GM12872 (cell line): Measurements from ENCODE around the gene ENOX1.

Experiments used
- TF ChIP-seq, protein P1 (sequence below): IDR thresholded peaks from 3 replicates; pipeline ENCODE4 v1.5.1; 2011; ENCODE audit warnings: low read depth, mild to moderate bottlenecking, low read length, moderate library complexity; ENCODE audit not compliant: insufficient read depth

ENOX1 gene

GRCh38 chr13:43304449-43304848, 482.3 kb downstream of the ENOX1 start:
- TF ChIP-seq, protein P1, sequence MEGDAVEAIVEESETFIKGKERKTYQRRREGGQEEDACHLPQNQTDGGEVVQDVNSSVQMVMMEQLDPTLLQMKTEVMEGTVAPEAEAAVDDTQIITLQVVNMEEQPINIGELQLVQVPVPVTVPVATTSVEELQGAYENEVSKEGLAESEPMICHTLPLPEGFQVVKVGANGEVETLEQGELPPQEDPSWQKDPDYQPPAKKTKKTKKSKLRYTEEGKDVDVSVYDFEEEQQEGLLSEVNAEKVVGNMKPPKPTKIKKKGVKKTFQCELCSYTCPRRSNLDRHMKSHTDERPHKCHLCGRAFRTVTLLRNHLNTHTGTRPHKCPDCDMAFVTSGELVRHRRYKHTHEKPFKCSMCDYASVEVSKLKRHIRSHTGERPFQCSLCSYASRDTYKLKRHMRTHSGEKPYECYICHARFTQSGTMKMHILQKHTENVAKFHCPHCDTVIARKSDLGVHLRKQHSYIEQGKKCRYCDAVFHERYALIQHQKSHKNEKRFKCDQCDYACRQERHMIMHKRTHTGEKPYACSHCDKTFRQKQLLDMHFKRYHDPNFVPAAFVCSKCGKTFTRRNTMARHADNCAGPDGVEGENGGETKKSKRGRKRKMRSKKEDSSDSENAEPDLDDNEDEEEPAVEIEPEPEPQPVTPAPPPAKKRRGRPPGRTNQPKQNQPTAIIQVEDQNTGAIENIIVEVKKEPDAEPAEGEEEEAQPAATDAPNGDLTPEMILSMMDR: no peak

- TF ChIP-seq, protein P1: peak; percentile 75
Measured at GRCh38 chr13:43303033-43303729, 483.6 kb downstream of the ENOX1 start.

GRCh38 chr13:43301346-43301969, 485.3 kb downstream of the ENOX1 start:
- TF ChIP-seq, protein P1: no peak

- TF ChIP-seq, protein P1: no peak
Measured at GRCh38 chr13:43300865-43301264, 485.9 kb downstream of the ENOX1 start.

- TF ChIP-seq, protein P1: no peak
Measured at GRCh38 chr13:43299374-43299773, 487.4 kb downstream of the ENOX1 start.

DNA sequence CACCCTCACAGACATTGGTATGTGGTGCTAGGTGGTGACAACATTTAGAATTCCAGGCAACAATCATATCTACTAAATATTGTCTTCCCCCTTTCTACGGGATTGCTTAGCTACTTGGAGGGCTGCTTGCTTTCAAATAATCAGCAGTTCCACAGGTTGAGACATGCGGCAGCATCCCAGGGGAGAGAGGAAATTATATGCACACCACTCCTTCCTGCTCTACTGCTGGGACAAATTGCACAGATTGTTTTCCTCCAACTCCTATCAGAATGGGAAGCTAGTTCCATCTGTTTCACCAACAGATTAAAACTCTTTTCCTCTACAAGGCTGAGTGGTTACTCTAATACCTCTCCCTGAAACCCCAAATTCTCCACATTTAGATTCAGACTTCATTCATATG, 488.0 kb downstream of the ENOX1 start:
- TF ChIP-seq, protein P1: no peak

DNA sequence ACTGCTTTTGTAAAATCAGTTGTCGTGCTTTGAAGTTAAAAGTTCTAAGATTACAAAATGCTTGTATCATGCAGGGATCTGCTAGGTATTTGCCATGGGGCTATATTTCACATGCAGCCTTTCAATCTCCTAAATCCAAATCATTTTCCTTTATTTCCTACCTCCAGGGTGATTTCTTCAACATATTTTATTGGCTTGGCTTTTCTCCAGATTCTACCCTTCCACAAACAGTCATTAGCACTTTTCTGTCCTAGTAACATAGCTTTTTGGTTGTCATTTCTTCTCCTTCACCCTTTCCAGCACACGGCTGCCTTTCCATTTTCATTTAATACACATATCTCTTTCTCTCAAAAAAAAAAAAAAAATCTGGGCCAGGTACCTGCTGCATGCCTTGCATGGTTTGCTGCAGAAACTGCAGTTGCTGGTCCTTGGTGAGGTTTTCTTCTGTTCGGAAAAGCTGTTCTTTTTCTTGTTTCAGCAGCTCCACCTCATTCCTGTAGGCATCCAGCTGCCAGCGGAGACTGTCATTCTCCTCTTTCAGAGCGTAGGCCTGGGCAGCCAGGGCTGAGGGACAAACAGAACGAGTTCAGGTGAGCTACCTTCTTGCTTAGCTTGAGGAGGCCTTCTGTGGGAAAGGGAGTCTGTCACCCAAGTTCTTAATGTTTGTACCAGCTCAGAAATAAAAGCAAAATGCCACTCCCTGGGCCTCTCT, 488.6 kb downstream of the ENOX1 start:
- TF ChIP-seq, protein P1: no peak
